Measurements from ENCODE around the gene CHTOP. TPM values are rescaled to one million over a fixed set of nuclear protein-coding genes. Genes with fewer than 3 reads are reported as not detected.

Gene CHTOP
- polyA plus RNA-seq, 1 experiment = 36.8 TPM

GRCh38 chr1:153684892-153685291, 51.0 kb downstream of the CHTOP start:
- ChIA-PET POLR2A (no interaction called here), CTCF (interaction anchor here (0.6 kb wide), 1 partner anchor 19 kb away, joined by 5 read pairs; no protein-coding TSS in a partner anchor)
- DNase-seq (ENCODE audit: low read depth) = no peak
- TF ChIP-seq CTCF (IDR thresholded peaks at IDR 0.05; ENCODE audit: insufficient read depth, low read depth, low read length) = no peak
- Histone ChIP-seq H3K4me3 (ENCODE audit: low read depth, low read length) (no peak overlapping the region), H3K27me3 (ENCODE audit: control insufficient read depth, insufficient read depth, low read length) (peaks cover 34% of the 10 kb centered on the region), H3K36me3 (ENCODE audit: control insufficient read depth, insufficient read depth, low read length) (no peaks in the 10 kb centered on the region)

GRCh38 chr1:153685544-153686340, 51.9 kb downstream of the CHTOP start:
- Histone ChIP-seq H3K27me3 (ENCODE audit: control insufficient read depth, insufficient read depth, low read length) (peaks cover 28% of the 10 kb centered on the region), H3K36me3 (ENCODE audit: control insufficient read depth, insufficient read depth, low read length) (no peaks in the 10 kb centered on the region), H3K4me3 (ENCODE audit: low read depth, low read length) (no peak overlapping the region)
- ChIA-PET CTCF (interaction anchor here (0.8 kb wide), 1 partner anchor 10 kb away, joined by 3 read pairs; no protein-coding TSS in a partner anchor), POLR2A (no interaction called here)
- no peak for TF ChIP-seq CTCF (IDR thresholded peaks at IDR 0.05; ENCODE audit: insufficient read depth, low read depth, low read length)
- no peak for DNase-seq (ENCODE audit: low read depth)

GRCh38 chr1:153687346-153688125, 53.7 kb downstream of the CHTOP start:
- DNase-seq (ENCODE audit: low read depth) = no peak
- H3K36me3 ChIP-seq (ENCODE audit: control insufficient read depth, insufficient read depth, low read length) = no peaks in the 10 kb centered on the region
- no peak for TF ChIP-seq CTCF (IDR thresholded peaks at IDR 0.05; ENCODE audit: insufficient read depth, low read depth, low read length)
- no peak overlapping the region for H3K4me3 ChIP-seq (ENCODE audit: low read depth, low read length)
- H3K27me3 ChIP-seq (ENCODE audit: control insufficient read depth, insufficient read depth, low read length) = peaks cover 18% of the 10 kb centered on the region
- POLR2A ChIA-PET = interaction anchor here (0.5 kb wide), 1 partner anchor 257 kb away, joined by 3 read pairs; no protein-coding TSS in a partner anchor
- CTCF ChIA-PET = interaction anchor here (0.7 to 1.7 kb wide), 2 partner anchors 10 to 11 kb away, joined by 3 to 5 read pairs; no protein-coding TSS in a partner anchor

- Histone ChIP-seq H3K27me3 (ENCODE audit: control insufficient read depth, insufficient read depth, low read length) (peaks cover 14% of the 10 kb centered on the region), H3K4me3 (ENCODE audit: low read depth, low read length) (no peak overlapping the region), H3K36me3 (ENCODE audit: control insufficient read depth, insufficient read depth, low read length) (no peaks in the 10 kb centered on the region)
- ChIA-PET CTCF (interaction anchor here (1.7 kb wide), 2 partner anchors 10 to 11 kb away, joined by 5 to 8 read pairs; partner anchors contain the start of gene NPR1), POLR2A (no interaction called here)
- no peak for DNase-seq (ENCODE audit: low read depth)
- TF ChIP-seq CTCF (IDR thresholded peaks at IDR 0.05; ENCODE audit: insufficient read depth, low read depth, low read length) = no peak
Observed at GRCh38 chr1:153688276-153688675, 54.4 kb downstream of the CHTOP start.

Measured in BJ (cell line).